Caco-2 (cell line): ENCODE measurements around the gene NXN. TPM values are rescaled to one million over a fixed set of nuclear protein-coding genes. Genes with fewer than 3 reads are reported as not detected.

ENCODE experiments used
- BruUV-seq: library from RNA; stranded (reverse); fragments of 400-500 nt; replicated peaks from 2 replicates; lab custom pipeline; 2021; lab: Mats Ljungman, UMichigan
- CTCF ChIA-PET: fragments of 300-600 bp; sonication (Branson Sonifier 250); formaldehyde crosslinking; loops from one replicate; lab custom pipeline; 2022; ENCODE audit warnings: antibody characterized with exemption; lab: Charles Lee
- POLR2A ChIA-PET: fragments of 300-600 bp; sonication (Branson Sonifier 250); formaldehyde crosslinking; loops from one replicate; lab custom pipeline; 2022; ENCODE audit warnings: antibody characterized with exemption; lab: Charles Lee
- DNase-seq, 2 experiments: peaks; one replicate each; pipeline versions ENCODE4 v3.0.0 to v3.0.0-alpha.2; 2020 to 2022
- H3K27me3 ChIP-seq: replicated peaks from 2 replicates; pipeline ENCODE4 v1.6.0; 2011; ENCODE audit warnings: low read length; ENCODE audit not compliant: control insufficient read depth, insufficient read depth
- H3K36me3 ChIP-seq: 2 replicates; pipeline ENCODE4 v1.5.1; 2011; ENCODE audit warnings: low read length; ENCODE audit not compliant: control insufficient read depth, insufficient read depth
- H3K4me1 ChIP-seq: fragments of 250-450 bp; sonication (Bioruptor Pico); 2 replicates; pipeline ENCODE4 v1.5.1; 2020; ENCODE audit warnings: mild to moderate bottlenecking
- H3K4me3 ChIP-seq: 2 replicates; pipeline ENCODE4 v1.5.1; 2011; ENCODE audit warnings: low read depth, mild to moderate bottlenecking, control low read depth, low read length
- H3K9me3 ChIP-seq: fragments of 250-450 bp; sonication (Bioruptor Pico); 2 replicates; pipeline ENCODE4 v1.5.1; 2020; ENCODE audit warnings: mild to moderate bottlenecking, moderate library complexity
- H3K27ac Mint-ChIP-seq: one replicate; pipeline ENCODE4 v1.8.0; 2022; ENCODE audit warnings: mixed read lengths; ENCODE audit not compliant: unreplicated experiment
- H3K27me3 Mint-ChIP-seq: one replicate; pipeline ENCODE4 v1.8.0; 2022; ENCODE audit warnings: mixed read lengths; ENCODE audit not compliant: insufficient read depth, unreplicated experiment
- H3K36me3 Mint-ChIP-seq: one replicate; pipeline ENCODE4 v1.8.0; 2022; ENCODE audit warnings: mild to moderate bottlenecking, mixed read lengths; ENCODE audit not compliant: insufficient read depth, unreplicated experiment
- H3K4me1 Mint-ChIP-seq: one replicate; pipeline ENCODE4 v1.8.0; 2022; ENCODE audit warnings: low read depth, mixed read lengths; ENCODE audit not compliant: unreplicated experiment
- H3K4me3 Mint-ChIP-seq: one replicate; pipeline ENCODE4 v1.8.0; 2022; ENCODE audit warnings: mild to moderate bottlenecking, moderate library complexity, mixed read lengths; ENCODE audit not compliant: unreplicated experiment
- H3K9me3 Mint-ChIP-seq: one replicate; pipeline ENCODE4 v1.8.0; 2022; ENCODE audit warnings: mixed read lengths; ENCODE audit not compliant: unreplicated experiment
- intact Hi-C: fragments of 100-400 bp; cut with micrococcal nuclease; formaldehyde crosslinking; loops from one replicate; pipeline ENCODE4 v1.10.0; 2022; ENCODE audit not compliant: unreplicated experiment
- total RNA-seq: library from RNA; stranded (reverse); gene quantifications from 2 replicates; pipeline ENCODE4 v1.2.3, GENCODE V29; 2022
- TF ChIP-seq, protein P1 (sequence below), 2 experiments: fragments of 200-600 bp in 1 of 2; IDR thresholded peaks; 1 replicate in 1 of 2; 2 replicates in 1 of 2; pipeline versions ENCODE4 v1.5.1 to v1.8.0; 2011 to 2022; ENCODE audit warnings: antibody characterized with exemption in 1 of 2, control low read depth in 1 of 2, inconsistent platforms in 1 of 2, low read depth in 1 of 2, low read length in 1 of 2, mild to moderate bottlenecking in 1 of 2, moderate library complexity in 1 of 2; ENCODE audit not compliant: insufficient read depth in 1 of 2, severe bottlenecking in 1 of 2, unreplicated experiment in 1 of 2

The NXN gene
- total RNA-seq, 1 experiment from 2014 or later: 76.7 TPM

DNA sequence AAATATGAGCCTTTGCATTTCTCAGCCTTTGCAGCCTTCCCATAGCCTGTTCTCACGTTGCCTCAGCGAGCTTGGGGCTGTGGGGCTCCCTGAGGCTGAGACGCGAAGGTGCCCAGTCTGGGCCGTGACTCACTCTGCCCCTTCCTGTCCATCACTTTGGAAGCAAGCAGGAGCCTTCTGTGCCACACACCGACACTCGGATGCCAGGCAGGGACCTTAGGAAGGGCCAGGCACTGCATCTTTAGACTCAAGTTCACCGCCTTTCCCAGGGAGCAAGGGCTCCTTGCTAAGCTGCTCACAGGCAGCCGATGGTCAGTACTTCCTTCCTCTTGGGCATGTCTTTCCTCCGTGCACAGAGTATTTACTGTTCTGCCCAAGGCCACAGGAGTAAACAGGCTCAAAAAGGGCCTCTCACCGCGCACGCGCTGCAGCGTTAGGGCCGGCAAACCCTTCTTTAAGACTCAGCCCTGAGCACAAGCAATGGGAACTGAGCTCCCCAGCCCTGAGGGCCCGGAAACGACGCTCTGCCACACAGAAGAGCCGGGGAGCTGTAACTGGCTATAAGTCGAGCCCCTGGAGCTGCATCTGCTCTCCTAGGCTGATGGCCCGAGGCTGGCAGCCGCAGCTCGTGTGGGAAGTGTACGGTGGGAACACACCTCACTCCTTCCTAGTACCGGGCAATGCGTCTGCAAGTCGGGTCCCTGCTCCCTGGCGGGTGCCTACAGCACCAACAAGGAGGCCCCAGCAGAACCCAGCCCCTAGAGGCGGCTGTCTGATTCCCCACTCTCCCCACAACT, 24.6 kb upstream of the NXN start:
- no peaks in the 10 kb centered on the region for H3K27me3 Mint-ChIP-seq
- H3K9me3 Mint-ChIP-seq: no peaks in the 10 kb centered on the region
- Histone ChIP-seq H3K4me3 (no peak overlapping the region), H3K9me3 (no peaks in the 10 kb centered on the region), H3K27me3 (no peaks in the 10 kb centered on the region), H3K4me1 (peaks cover 9% of the 10 kb centered on the region), H3K36me3 (peaks cover 8% of the 10 kb centered on the region)
- H3K27ac Mint-ChIP-seq: no peak overlapping the region
- H3K4me3 Mint-ChIP-seq: no peak overlapping the region
- H3K4me1 Mint-ChIP-seq: peaks cover 10% of the 10 kb centered on the region
- H3K36me3 Mint-ChIP-seq: peaks cover 76% of the 10 kb centered on the region
- POLR2A ChIA-PET: no interaction called here
- BruUV-seq: no TSS peak
- intact Hi-C loops: no loop called here
- DNase-seq: no peak
- TF ChIP-seq, protein P1, sequence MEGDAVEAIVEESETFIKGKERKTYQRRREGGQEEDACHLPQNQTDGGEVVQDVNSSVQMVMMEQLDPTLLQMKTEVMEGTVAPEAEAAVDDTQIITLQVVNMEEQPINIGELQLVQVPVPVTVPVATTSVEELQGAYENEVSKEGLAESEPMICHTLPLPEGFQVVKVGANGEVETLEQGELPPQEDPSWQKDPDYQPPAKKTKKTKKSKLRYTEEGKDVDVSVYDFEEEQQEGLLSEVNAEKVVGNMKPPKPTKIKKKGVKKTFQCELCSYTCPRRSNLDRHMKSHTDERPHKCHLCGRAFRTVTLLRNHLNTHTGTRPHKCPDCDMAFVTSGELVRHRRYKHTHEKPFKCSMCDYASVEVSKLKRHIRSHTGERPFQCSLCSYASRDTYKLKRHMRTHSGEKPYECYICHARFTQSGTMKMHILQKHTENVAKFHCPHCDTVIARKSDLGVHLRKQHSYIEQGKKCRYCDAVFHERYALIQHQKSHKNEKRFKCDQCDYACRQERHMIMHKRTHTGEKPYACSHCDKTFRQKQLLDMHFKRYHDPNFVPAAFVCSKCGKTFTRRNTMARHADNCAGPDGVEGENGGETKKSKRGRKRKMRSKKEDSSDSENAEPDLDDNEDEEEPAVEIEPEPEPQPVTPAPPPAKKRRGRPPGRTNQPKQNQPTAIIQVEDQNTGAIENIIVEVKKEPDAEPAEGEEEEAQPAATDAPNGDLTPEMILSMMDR (IDR thresholded peaks at IDR 0.05; ENCODE audit: insufficient read depth in 1 of 2, low read depth in 1 of 2, low read length in 1 of 2, severe bottlenecking in 1 of 2, unreplicated experiment in 1 of 2): no peak
- CTCF ChIA-PET: interaction anchor here (0.6 kb wide), 2 partner anchors 252 to 829 kb away, joined by 3 read pairs; no protein-coding TSS in a partner anchor

DNA sequence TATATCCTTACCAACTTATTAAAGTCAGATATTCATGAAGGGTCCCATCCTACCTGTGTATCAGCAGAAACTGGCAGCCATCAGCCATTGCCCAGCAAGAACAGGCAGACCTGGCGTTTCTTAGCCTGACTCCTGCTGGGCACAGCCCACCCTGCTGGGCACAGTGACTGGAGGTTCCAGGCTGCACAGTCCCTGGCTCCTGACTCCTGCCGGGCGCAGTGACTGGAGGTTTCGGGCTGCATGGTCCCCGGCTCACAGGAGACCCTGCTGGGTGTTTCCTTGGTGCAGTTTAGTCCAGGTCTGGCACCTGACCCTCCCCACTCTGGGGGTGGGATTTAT, 24.0 kb upstream of the NXN start:
- Histone ChIP-seq H3K4me1 (peaks cover 12% of the 10 kb centered on the region), H3K9me3 (no peaks in the 10 kb centered on the region), H3K4me3 (no peak overlapping the region), H3K36me3 (peaks cover 8% of the 10 kb centered on the region), H3K27me3 (no peaks in the 10 kb centered on the region)
- Mint-ChIP-seq H3K27ac (no peak overlapping the region), H3K9me3 (no peaks in the 10 kb centered on the region), H3K4me3 (no peak overlapping the region), H3K27me3 (no peaks in the 10 kb centered on the region), H3K4me1 (peaks cover 10% of the 10 kb centered on the region), H3K36me3 (peaks cover 78% of the 10 kb centered on the region)
- DNase-seq: no peak
- BruUV-seq: TSS peak; percentile 18
- ChIA-PET POLR2A (no interaction called here), CTCF (interaction anchor here (0.6 kb wide), 2 partner anchors 251 to 828 kb away, joined by 3 read pairs; no protein-coding TSS in a partner anchor)
- intact Hi-C loops: no loop called here
- TF ChIP-seq, protein P1 (IDR thresholded peaks at IDR 0.05; ENCODE audit: insufficient read depth in 1 of 2, low read depth in 1 of 2, low read length in 1 of 2, severe bottlenecking in 1 of 2, unreplicated experiment in 1 of 2): no peak

DNA sequence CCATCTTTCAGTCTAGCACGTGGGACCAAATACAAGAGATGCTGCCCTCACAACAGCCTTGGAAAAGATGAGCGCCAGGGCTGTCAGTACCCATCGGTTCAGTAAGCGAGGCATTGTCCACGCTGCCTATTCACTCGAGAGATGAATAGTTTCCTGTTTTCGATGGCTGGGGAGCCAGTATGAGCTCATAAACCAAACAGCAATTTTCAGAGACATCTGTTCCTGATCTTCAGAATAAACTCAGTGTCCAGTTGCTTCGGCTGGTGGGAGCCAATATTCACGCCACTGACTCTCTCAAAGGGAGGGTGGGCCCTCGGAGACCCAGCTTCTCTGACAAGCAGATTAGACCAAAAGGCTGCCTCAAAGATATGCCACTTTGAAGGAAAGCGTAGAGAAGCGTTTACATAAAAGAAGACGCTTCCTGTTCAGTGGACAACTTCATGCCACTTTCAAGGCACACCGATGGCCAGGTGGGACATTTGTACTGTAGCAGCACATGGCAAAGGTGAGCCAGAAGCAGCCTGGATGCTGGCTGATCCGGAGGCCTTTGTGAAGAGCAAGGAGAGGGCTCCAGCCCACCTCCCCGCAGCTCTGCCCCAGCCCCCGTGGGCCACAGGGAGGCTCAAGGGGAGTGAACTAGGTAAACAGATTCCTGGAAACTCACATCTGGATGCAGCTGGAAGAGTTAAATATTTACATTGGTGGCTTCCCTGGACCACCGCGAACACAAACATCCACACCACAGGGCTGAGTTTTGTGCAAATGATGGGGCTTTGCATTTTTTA, 23.4 kb upstream of the NXN start:
- peaks cover 16% of the 10 kb centered on the region for H3K4me1 ChIP-seq
- no peaks in the 10 kb centered on the region for H3K27me3 Mint-ChIP-seq

More for the DNA sequence above, 23.4 kb upstream of the NXN start:
- Histone ChIP-seq H3K4me3 (no peak overlapping the region), H3K27me3 (no peaks in the 10 kb centered on the region), H3K36me3 (peaks cover 8% of the 10 kb centered on the region), H3K9me3 (no peaks in the 10 kb centered on the region)
- POLR2A ChIA-PET: no interaction called here
- no peak for DNase-seq
- BruUV-seq: no TSS peak
- Mint-ChIP-seq H3K27ac (no peak overlapping the region), H3K9me3 (no peaks in the 10 kb centered on the region), H3K36me3 (peaks cover 76% of the 10 kb centered on the region), H3K4me1 (peaks cover 17% of the 10 kb centered on the region), H3K4me3 (no peak overlapping the region)
- intact Hi-C loops: no loop called here
- TF ChIP-seq, protein P1 (IDR thresholded peaks at IDR 0.05; ENCODE audit: insufficient read depth in 1 of 2, low read depth in 1 of 2, low read length in 1 of 2, severe bottlenecking in 1 of 2, unreplicated experiment in 1 of 2): no peak
- CTCF ChIA-PET: interaction anchor here (0.6 kb wide), 2 partner anchors 53 to 116 kb away, joined by 3 to 4 read pairs; no protein-coding TSS in a partner anchor
